Right lobe of liver (tissue), 4 donors: ENCODE results near the gene CD164.

ENCODE experiments used
- CTCF ChIP-seq, 4 donors: fragments of 200-600 bp in 3 of 4; fragments of 450-650 bp in 1 of 4; IDR thresholded peaks; one replicate each; pipeline versions ENCODE4 v1.5.1 to v1.8.0; 2016 to 2022; ENCODE audit warnings: antibody characterized with exemption in 4 of 4, mild to moderate bottlenecking in 2 of 4
- POLR2A ChIP-seq: fragments of 450-650 bp; IDR thresholded peaks from one replicate; pipeline ENCODE4 v1.6.1; 2017; ENCODE audit warnings: antibody characterized with exemption, mild to moderate bottlenecking
- donor health status: DM: no; HTN: no; CAD: no.
- donor health status: DM: no; HTN: no; CAD: no.
- donor health status: DM: no; HTN: yes; CAD: no.

- TF ChIP-seq CTCF (IDR thresholded peaks at IDR 0.05) (no peak), POLR2A (no peak)
Measured at GRCh38 chr6:109362102-109362884, 20.0 kb downstream of the CD164 start.
